Esophagus squamous epithelium (tissue), 5 donors: Measurements from ENCODE around the gene PPIB. TPM values are rescaled to one million over a fixed set of nuclear protein-coding genes. Genes with fewer than 3 reads are reported as not detected.

ENCODE experiments used
- DNase-seq: peaks from one replicate; lab custom pipeline; 2025; lab: John Stamatoyannopoulos, UW
- H3K27ac ChIP-seq, 4 donors: fragments of 200-600 bp; sonication (generic); one replicate each; pipeline ENCODE4 v1.5.1; 2016 to 2019; ENCODE audit warnings: mild to moderate bottlenecking in 1 of 4
- H3K27me3 ChIP-seq, 4 donors: fragments of 200-600 bp; sonication (generic); 1 replicate in 3 of 4; 2 replicates in 1 of 4; pipeline versions ENCODE4 v1.5.1 to v1.6.0; 2017 to 2021; ENCODE audit warnings: antibody characterized with exemption in 1 of 4
- H3K36me3 ChIP-seq, 3 donors: fragments of 200-600 bp; sonication (generic); one replicate each; pipeline ENCODE4 v1.5.1; 2016 to 2019
- H3K4me1 ChIP-seq, 3 donors: fragments of 200-600 bp; sonication (generic); one replicate each; pipeline ENCODE4 v1.5.1; 2017 to 2019
- H3K4me3 ChIP-seq, 4 donors: fragments of 200-600 bp; sonication (generic); 1 replicate in 3 of 4; 2 replicates in 1 of 4; pipeline ENCODE4 v1.5.1; 2016 to 2019; ENCODE audit warnings: mild to moderate bottlenecking in 2 of 4, moderate library complexity in 1 of 4
- H3K9me3 ChIP-seq, 3 donors: fragments of 200-600 bp; sonication (generic); one replicate each; pipeline ENCODE4 v1.5.1; 2016 to 2019
- CTCF ChIP-seq, 6 experiments: fragments of 450-650 bp in 4 of 6; fragments of 200-600 bp in 2 of 6; sonication (generic) in 2 of 6; IDR thresholded peaks; one replicate each; pipeline ENCODE4 v1.5.1; 2016 to 2019; ENCODE audit warnings: antibody characterized with exemption in 6 of 6, mild to moderate bottlenecking in 4 of 6, moderate library complexity in 4 of 6
- POLR2A ChIP-seq, 4 donors: fragments of 450-650 bp; IDR thresholded peaks; one replicate each; pipeline ENCODE4 v1.6.1; 2017; ENCODE audit warnings: antibody characterized with exemption in 4 of 4, mild to moderate bottlenecking in 4 of 4, moderate library complexity in 3 of 4
- WGBS, 2 donors: methylation state at CpG; one replicate each; pipeline ENCODE4 v1.1.5; 2018; 5-methylcytosine and 5-hydroxymethylcytosine counted together
- intact Hi-C: fragments of 100-400 bp; cut with DNase I; formaldehyde crosslinking; loops from one replicate; pipeline ENCODE4 v1.15.0; 2022
- total RNA-seq, 4 donors: library from RNA; depleted of rRNA; stranded (reverse); fragments of >200 nt; gene quantifications; one replicate each; pipeline ENCODE4 v1.1.0, GENCODE V29; 2016
- donor health status: DM: yes; HTN: yes; CAD: no.

Gene PPIB
- total RNA-seq, result 100 to 1,000 TPM; 246 to 363 (median 313) TPM

GRCh38 chr15:64162869-64163658 lies at the start of gene PPIB:
TSS of gene PPIB (minus strand) at chr15:64163022. CDS start at chr15:64162986, 36 bp downstream.
- DNase-seq, result peak; percentile 87
- Histone ChIP-seq H3K36me3 (peaks cover 28 to 38% (median 32%) of the 10 kb centered on the region in 3 donors), H3K4me3 (peak within 1 kb of the TSS; percentile 63 to 99 (median 84)), H3K4me1 (peaks cover 18 to 52% (median 31%) of the 10 kb centered on the region in 3 donors), H3K27ac (peak within 1 kb of the TSS; percentile 85 to 95 (median 92)), H3K9me3 (no peaks in the 10 kb centered on the region), H3K27me3 (no peaks in the 10 kb centered on the region)
- intact Hi-C loops, result loop anchor here (10.0 kb wide), 1 partner anchor 222 kb away; the partner anchor contains the start of genes PCLAF and TRIP4
- 1 to 2% methylated on average over 9 to 14 of the region's 69 CpGs for WGBS, 2 donors
- TF ChIP-seq POLR2A (IDR thresholded peaks at IDR 0.05), result peak in 2 of 4 donors; percentile 61 to 82
- peak in 5 of 6 experiments; percentile 23 to 49 (median 35) for TF ChIP-seq CTCF (IDR thresholded peaks at IDR 0.05)

GRCh38 chr15:64211696-64212095 lies 48.9 kb upstream of the PPIB start:
- no peaks in the 10 kb centered on the region for H3K4me1 ChIP-seq
- H3K27me3 ChIP-seq, result no peaks in the 10 kb centered on the region
- TF ChIP-seq POLR2A (IDR thresholded peaks at IDR 0.05), result no peak
- no peak for TF ChIP-seq CTCF (IDR thresholded peaks at IDR 0.05)
- peaks cover 0 to 66% (median 18%) of the 10 kb centered on the region in 3 donors for H3K36me3 ChIP-seq
- no peak for DNase-seq
- intact Hi-C loops, result loop anchor here (10.0 kb wide), 1 partner anchor 143 kb away; the partner anchor contains the start of gene CSNK1G1
- WGBS, 2 donors, result 86 to 88% methylated on average over 2 of the region's 2 CpGs
- no peaks in the 10 kb centered on the region for H3K9me3 ChIP-seq
- H3K4me3 ChIP-seq, result no peak overlapping the region
- no peak overlapping the region for H3K27ac ChIP-seq

- Histone ChIP-seq H3K27me3 (no peaks in the 10 kb centered on the region), H3K9me3 (no peaks in the 10 kb centered on the region), H3K36me3 (peaks cover 0 to 64% (median 15%) of the 10 kb centered on the region in 3 donors), H3K4me3 (no peak overlapping the region), H3K4me1 (no peaks in the 10 kb centered on the region), H3K27ac (no peak overlapping the region)
- TF ChIP-seq CTCF (IDR thresholded peaks at IDR 0.05) (no peak), POLR2A (IDR thresholded peaks at IDR 0.05) (no peak)
- intact Hi-C loops, result loop anchor here (10.0 kb wide), 1 partner anchor 144 kb away; the partner anchor contains the start of gene CSNK1G1
- no peak for DNase-seq
- 59 to 70% methylated on average over 2 of the region's 2 CpGs for WGBS, 2 donors
These were observed 47.5 kb upstream of the PPIB start for GRCh38 chr15:64210371-64210770.

GRCh38 chr15:64209680-64210334 lies 47.0 kb upstream of the PPIB start:
- WGBS, 2 donors, result 42 to 51% methylated on average over 3 of the region's 3 CpGs
- Histone ChIP-seq H3K4me1 (no peaks in the 10 kb centered on the region), H3K4me3 (no peak overlapping the region), H3K27ac (no peak overlapping the region), H3K9me3 (no peaks in the 10 kb centered on the region), H3K36me3 (peaks cover 0 to 68% (median 15%) of the 10 kb centered on the region in 3 donors), H3K27me3 (no peaks in the 10 kb centered on the region)
- no peak for DNase-seq
- intact Hi-C loops, result loop anchor here (10.0 kb wide), 1 partner anchor 145 kb away; the partner anchor contains the start of gene CSNK1G1
- TF ChIP-seq CTCF (IDR thresholded peaks at IDR 0.05), result peak in 4 of 6 experiments; percentile 32 to 58 (median 43)
- TF ChIP-seq POLR2A (IDR thresholded peaks at IDR 0.05), result no peak
